ENCODE data around the gene C6orf52.
"Not testable (repeated sequence)": the region's sequence is repeated elsewhere in the genome, so short reads cannot be mapped to it uniquely, and the experiment has no call there.

C6orf52 gene

DNA sequence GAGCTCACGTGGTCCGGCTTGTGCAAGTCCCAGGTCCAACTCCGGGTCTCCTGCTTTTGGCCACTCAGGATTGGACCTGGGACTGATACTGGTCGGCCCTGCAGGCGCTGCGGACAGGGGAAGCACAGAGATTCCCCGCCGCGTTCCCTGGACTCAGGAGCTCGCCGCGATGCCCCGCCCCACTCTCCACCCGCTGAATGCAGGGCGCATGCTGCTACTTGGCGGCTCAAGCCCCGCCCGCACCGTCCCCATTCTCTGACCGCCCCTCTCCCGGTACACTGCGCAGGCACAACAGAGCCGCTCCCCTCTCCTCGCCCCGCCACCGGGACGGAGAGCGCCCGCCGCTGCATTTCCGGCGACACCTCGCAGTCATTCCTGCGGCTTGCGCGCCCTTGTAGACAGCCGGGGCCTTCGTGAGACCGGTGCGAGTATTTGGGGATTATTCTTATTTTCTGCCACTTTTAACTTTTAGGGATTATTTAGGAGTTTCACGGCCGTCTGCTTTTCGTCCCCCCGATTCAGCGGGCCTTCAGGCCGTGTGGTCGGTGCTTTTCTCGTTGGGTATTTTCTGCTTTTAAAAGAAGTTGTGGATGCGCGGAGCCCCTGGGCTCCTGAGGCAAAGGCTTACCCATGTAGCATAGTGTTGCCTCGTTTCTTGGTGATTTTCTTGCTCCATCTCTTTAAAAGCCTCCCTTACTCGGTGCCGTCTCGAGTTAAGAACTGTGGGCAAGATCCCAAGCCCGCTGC is 28.6 kb upstream of the C6orf52 start, which contains the start of gene TMEM14C:
Gene TMEM14C, plus strand, starts transcription at position 251 of the 747 bp plus-strand sequence. CDS start 1,544 bp downstream, outside the sequence.
- peaks cover 20% of the 10 kb centered on the region for H3K9me3 ChIP-seq (ENCODE audit: severe bottlenecking)
- peak within 1 kb of the TSS; percentile 88 for H3K27ac ChIP-seq
- H3K4me3 ChIP-seq (ENCODE audit: low read depth, low read length), result peak within 1 kb of the TSS; percentile 68
- DNase-seq, result peak; percentile 100
- H3K27me3 ChIP-seq (ENCODE audit: insufficient read depth, low read depth, severe bottlenecking), result no peaks in the 10 kb centered on the region
- H3K36me3 ChIP-seq, result peaks cover 32% of the 10 kb centered on the region
- TF ChIP-seq, protein P1, sequence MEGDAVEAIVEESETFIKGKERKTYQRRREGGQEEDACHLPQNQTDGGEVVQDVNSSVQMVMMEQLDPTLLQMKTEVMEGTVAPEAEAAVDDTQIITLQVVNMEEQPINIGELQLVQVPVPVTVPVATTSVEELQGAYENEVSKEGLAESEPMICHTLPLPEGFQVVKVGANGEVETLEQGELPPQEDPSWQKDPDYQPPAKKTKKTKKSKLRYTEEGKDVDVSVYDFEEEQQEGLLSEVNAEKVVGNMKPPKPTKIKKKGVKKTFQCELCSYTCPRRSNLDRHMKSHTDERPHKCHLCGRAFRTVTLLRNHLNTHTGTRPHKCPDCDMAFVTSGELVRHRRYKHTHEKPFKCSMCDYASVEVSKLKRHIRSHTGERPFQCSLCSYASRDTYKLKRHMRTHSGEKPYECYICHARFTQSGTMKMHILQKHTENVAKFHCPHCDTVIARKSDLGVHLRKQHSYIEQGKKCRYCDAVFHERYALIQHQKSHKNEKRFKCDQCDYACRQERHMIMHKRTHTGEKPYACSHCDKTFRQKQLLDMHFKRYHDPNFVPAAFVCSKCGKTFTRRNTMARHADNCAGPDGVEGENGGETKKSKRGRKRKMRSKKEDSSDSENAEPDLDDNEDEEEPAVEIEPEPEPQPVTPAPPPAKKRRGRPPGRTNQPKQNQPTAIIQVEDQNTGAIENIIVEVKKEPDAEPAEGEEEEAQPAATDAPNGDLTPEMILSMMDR (IDR thresholded peaks at IDR 0.05; ENCODE audit: low read depth, low read length), result no peak

DNA sequence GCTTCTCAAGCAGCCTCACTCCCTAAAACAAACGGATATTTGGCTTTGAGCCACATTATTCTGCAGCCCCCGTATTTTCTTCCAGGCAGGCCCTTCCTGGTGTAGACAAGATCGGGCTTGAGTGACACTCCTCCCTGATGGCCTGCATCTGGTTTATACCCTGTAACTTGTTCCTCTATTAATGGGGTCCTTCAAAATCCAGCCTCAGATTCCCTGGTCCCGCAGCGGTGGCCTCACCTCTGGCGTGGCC is 28.1 kb upstream of the C6orf52 start:
- H3K9me3 ChIP-seq (ENCODE audit: severe bottlenecking), result peaks cover 25% of the 10 kb centered on the region
- H3K4me3 ChIP-seq (ENCODE audit: low read depth, low read length), result peak overlapping the region; percentile 68
- peaks cover 31% of the 10 kb centered on the region for H3K36me3 ChIP-seq
- H3K27me3 ChIP-seq (ENCODE audit: insufficient read depth, low read depth, severe bottlenecking), result no peaks in the 10 kb centered on the region
- H3K27ac ChIP-seq, result peak overlapping the region; percentile 88
- TF ChIP-seq, protein P1 (IDR thresholded peaks at IDR 0.05; ENCODE audit: low read depth, low read length), result no peak
- no peak for DNase-seq

DNA sequence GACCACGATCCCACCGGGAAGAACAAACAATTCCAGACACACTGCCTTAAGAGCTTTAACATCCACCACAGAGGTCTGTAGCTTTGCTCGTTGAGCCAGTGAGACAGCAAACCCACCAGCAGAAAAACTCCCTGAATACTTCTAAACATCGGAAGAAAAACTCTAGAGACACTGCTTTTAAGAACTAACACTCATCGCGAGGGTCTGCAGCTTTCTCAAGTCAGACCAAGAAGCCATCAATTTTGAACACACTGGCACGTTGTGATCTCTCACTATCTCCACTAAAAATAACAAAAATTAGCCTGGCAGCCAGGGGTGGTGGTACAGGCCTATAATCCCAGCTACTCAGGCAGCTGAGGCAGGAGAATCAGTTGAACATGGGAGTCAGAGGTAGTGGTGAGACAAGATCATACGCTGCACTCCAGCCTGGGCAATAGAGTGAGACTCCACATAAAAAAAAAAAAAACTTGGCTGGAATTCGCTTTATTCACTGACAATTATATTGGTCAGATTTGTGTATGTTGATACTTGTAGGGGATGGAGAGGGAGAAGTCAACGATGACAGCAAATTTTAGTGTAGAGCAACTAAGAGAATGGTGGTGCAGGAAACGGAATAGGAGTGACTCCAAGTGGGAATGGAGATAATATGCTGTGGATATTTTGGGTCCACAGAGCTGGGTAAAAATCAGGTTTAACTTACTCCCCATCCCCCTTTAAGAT is 27.6 kb upstream of the C6orf52 start:
- H3K9me3 ChIP-seq (ENCODE audit: severe bottlenecking), result peaks cover 30% of the 10 kb centered on the region
- no peaks in the 10 kb centered on the region for H3K27me3 ChIP-seq (ENCODE audit: insufficient read depth, low read depth, severe bottlenecking)
- TF ChIP-seq, protein P1 (IDR thresholded peaks at IDR 0.05; ENCODE audit: low read depth, low read length), result no peak
- DNase-seq, result no peak
- peak overlapping the region; percentile 88 for H3K27ac ChIP-seq
- peaks cover 26% of the 10 kb centered on the region for H3K36me3 ChIP-seq
- H3K4me3 ChIP-seq (ENCODE audit: low read depth, low read length), result peak overlapping the region; percentile 68

DNA sequence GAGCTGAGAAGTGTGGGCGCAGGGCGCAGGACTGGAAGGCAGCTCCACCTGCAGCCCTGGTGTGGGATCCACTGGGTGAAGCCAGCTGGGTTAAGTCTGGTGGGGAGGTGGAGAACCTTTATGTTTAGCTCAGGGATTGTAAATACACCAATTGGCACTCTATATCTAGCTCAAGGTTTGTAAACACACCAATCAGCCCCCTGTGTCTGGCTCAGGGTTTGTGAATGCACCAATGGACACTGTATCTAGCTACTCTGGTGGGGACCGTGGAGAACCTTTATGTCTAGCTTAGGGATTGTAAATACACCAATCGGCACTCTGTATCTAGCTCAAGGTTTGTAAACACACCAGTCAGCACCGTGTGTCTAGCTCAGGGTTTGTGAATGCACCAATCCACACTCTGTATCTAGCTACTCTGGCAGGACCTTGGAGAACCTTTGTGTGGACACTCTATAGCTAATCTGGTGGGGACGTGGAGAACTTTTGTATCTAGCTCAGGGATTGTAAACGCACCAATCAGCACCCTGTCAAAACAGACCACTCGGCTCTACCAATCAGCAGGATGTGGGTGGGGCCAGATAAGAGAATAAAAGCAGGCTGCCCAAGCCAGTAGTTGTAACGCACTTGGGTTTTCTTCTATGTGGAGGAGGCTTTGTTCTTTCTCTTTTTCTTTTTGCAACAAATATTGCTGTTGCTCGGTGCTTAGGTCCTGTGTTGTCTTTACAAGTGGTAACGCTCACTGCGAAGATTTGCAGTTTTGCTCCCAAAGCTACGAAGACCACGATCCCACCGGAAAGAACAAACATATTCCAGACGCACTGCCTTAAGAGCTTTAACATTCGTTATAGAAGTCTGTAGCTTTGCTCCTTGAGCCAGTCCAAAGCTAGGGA is 26.8 kb upstream of the C6orf52 start:
- H3K36me3 ChIP-seq, result peaks cover 20% of the 10 kb centered on the region
- peaks cover 31% of the 10 kb centered on the region for H3K9me3 ChIP-seq (ENCODE audit: severe bottlenecking)
- not testable (repeated sequence) for H3K27ac ChIP-seq; H3K27me3 ChIP-seq (ENCODE audit: insufficient read depth, low read depth, severe bottlenecking); DNase-seq; H3K4me3 ChIP-seq (ENCODE audit: low read depth, low read length)

DNA sequence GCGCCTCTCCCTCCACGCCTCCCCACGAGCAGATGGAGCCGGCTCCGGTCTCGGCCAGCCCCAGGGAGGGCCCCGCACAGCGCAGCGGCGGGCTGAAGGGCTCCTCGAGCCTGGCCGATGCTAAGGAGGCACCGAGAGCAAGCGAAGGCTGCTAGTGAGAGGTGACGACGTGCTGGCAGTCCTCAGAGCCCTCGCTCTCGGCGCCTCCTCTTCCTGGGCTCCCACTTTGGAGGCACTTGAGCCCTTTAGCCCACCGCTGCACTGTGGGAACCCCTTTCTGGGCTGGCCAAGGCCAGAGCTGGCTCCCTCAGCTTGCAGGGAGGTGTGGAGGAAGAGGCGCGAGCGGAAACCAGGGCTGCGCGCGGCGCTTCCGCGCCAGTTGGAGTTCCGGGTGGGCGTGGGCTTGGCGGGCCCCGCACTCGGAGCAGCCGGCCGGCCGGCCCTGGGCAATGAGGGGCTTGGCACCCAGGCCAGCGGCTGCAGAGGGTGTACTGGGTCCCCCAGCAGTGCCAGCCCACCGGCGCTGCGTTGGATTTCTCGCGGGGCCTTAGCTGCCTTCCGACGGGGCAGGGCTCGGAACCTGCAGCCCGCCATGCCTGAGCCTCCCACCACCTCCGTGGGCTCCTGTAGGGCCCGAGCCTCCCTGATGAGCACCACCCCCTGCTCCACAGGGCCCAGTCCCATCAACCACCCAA is 26.0 kb upstream of the C6orf52 start:
- Histone ChIP-seq H3K4me3 (ENCODE audit: low read depth, low read length) (no peak overlapping the region), H3K27me3 (ENCODE audit: insufficient read depth, low read depth, severe bottlenecking) (no peaks in the 10 kb centered on the region), H3K36me3 (peaks cover 12% of the 10 kb centered on the region), H3K9me3 (ENCODE audit: severe bottlenecking) (peaks cover 31% of the 10 kb centered on the region), H3K27ac (no peak overlapping the region)
- TF ChIP-seq, protein P1 (IDR thresholded peaks at IDR 0.05; ENCODE audit: low read depth, low read length), result no peak
- DNase-seq, result no peak

Data from WERI-Rb-1 (cell line).